ENCODE results near the gene AHRR.
"Not testable (repeated sequence)": the region's sequence is repeated elsewhere in the genome, so short reads cannot be mapped to it uniquely, and the experiment has no call there.

The AHRR gene

DNA sequence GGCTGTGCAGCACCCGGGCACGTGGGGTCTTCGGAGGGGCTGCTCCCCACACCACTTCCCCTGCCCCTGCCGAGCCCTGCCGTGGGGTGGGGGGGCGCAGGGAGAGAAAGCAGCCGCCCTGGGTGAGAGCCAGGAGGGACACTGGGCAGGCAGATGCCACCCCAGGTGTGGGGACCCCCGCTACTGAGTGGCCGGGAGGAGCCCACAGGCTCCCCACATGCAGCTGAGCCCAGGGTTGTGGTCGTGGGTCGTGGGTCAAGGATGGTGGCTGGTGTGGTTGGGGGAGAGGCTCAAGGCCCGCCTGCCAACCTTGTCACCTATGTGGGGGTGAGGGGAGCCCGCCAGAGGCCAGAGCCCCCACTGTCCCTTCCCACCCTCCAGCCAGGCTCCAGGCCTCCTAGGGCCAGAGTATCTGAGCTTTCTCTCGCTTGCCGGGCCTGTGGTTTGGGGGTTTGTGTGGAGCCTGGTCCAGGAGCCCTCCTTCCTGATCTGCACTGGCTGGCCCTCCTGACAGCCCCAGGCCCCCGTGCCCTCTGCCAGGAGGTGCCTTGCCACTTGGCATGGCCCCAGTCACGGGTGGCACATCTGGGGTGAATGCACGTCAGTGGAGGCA is 157.0 kb downstream of the AHRR start:
- DNase-seq: no peak

DNA sequence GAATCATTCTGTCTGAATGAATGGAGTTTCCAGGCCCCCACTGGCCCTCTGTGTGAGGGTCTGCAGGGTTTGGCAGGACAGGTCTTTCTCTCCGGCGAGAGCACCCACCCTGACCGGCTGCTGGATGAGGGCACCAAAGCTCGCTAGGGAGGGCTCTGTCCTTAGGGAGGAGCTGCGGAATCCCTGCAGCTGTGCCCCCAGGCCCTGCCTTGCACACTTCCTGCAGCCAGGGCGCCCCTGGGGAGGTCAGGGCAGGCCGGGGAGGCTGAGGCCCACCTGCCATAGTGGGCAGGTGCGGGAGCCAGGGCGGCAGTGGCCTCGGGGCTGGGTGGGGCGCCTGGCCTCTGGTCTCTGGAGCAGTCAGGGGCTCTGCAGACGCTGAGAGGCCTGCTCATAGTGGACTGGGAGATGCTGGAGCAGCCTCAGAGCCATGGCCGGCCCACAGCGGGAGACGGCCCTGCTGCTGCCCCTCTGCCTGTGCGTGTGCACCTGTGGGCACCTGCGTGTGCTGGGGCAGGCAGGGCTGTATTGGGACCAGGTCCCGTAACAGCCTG is 157.5 kb downstream of the AHRR start:
- DNase-seq: no peak

DNA sequence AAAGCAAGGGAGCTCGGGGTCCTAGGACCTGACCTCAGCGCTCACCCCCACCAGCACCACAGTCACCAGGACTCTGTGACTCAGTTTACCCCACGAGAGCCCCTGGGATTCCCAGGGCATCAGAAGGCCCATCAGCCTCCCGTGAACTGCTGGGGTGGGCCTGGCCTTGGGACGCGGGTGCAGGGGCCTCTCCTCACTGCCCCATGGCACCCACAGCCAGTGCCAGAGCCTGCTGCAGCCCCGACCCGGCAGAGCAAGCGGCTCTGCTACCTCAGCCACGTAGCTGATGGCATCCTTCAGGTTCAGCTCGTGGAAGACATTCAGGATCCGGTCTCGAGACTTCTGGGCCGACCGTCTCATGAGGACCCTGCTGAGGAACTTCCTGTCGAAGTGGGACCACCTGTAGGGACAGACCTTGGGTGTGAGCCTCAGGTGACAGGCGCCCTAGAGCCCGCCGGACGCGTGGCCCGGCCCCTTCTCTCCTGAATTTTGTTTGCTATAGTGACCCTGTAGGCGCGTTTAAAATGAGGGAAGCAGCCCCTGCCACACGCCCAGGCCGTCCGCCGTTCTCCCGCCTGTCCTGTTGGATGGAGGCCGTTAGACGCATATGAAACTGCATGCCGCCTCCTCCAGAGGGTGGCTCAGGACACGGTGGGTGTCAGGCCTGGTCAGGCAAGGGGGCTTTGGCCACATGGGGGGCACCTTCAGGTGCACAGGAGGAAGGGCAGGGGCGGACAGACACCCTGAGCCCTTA is 158.2 kb downstream of the AHRR start:
- no peak for DNase-seq

DNA sequence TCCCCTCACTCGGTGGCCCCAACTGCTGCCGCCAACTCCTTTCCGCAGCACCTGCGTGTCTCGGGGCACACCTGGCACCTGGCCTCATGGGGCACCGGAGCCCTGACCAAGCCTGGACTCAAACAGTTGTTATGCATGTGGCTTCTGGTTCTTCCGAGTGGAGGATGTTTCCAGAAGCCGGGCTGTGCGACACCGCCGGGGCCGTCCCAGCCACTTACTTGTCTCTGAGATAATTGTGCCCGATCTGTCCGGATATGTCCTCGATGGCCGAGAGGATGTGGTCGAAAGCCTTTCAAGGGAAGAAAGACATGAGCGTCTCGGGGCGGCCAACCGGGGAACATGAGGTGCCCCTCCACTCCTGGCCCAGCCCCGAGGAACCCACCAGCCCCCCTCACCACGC is 159.8 kb downstream of the AHRR start:
- DNase-seq: no peak

DNA sequence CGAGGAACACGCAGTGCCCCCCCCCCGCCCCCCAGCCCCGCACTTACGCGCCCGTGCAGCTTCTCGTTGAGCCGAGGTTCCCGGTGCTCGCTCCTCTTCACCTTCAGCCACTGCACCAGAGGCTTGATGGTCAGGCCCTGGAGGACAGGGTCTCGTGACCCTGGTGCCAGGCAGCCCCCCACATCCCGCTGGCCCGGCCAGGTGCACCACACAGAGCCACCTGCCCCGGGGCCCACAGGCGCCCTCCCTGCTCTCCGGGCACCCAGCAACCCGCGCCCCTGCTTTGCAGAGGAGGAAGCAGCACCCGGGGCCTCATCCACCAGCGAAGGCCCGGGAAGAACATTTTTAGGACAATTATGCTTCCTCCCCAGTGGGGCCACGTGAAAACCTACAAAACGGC is 160.5 kb downstream of the AHRR start:
- no peak for DNase-seq

DNA sequence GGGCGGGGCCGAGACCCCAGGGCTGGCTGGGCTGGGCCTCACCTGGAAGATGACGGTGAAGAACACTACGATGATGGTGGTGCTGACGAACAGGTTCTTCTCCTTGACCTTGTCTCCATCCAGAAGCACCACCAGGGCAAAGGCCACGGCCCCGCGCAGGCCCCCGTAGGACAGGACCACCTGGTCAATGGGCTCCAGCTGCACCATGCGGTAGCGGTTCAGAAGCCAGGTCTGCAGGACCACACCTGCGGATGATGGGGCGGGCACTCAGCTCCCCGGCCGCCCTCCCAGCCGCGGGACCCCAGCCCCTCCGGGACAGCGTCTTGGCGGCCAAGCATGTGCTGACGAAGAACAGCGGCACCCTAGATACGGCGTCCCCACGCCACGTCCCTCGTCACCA is 161.0 kb downstream of the AHRR start:
- DNase-seq: no peak

DNA sequence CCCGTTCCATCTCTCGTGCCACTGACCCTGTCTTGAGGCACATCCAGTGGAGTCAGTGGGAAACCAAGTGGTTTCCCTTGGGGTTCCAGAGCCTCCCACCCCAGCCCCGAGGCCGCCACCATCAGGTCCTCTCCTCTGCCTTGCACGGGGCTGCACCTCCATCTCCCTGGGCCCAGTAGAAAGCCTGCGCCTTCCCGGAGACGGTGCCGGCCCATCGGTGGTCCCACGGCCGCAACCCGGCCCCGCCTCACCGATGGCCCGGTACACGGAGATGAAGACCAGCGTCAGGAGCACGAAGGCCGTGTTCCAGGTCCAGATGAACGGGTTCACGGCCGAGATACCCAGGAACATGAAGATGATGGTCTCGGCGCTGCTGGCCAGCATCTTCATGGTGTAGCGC is 161.5 kb downstream of the AHRR start:
- no peak for DNase-seq

DNA sequence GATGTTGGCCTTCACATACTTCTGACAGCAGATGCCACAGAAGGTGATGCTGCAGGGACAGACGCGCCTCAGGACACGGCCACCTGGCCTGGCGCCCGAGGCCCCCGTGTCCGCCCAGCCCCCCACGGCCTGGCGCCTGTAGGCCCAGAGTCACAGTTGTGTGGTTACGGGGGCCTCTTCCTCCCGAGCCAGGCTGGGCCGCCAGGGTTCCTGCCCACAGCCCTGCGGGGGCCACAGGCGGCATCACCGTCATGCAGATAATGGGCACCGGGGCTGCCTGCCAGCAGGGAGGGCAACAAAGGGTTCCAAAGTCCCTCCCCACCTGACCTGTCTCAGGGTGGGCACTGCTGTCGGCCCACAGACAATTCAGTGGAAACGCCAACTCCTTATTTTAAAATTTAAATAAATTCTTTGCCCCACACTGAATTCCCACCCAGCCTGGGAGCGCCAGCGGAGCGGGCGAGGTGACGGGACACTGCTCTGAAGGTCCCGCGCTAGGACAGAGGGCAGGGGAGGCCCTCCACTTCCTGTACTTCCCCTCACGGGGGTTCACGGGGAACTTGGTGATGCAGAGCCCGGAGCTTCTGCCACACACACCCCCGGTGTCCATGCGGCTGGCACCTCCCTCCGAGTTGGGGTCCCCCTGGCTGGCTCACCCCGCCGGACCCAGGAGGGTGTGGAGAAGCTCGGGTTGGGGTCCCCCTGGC is 162.1 kb downstream of the AHRR start:
- no peak for DNase-seq

DNA sequence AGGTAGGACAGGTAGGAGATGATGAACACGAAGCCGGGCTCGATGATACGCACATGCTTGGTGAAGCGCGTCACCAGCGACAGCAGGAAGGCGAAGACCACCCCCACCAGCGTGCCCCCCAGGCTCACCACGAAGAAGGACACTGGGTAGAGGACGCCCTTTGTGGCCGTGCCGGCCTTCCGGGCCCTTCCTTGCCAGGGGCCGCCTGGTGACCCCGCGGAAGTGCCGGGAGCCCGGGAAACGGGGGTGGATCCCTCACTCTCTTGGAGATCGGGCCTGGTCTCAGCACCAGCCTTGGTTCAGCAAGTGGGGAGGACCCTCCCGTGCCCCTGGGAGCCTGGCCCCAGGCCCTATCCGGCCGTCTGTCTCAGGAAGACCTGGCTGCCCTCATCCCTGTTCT is 163.0 kb downstream of the AHRR start:
- no peak for DNase-seq

DNA sequence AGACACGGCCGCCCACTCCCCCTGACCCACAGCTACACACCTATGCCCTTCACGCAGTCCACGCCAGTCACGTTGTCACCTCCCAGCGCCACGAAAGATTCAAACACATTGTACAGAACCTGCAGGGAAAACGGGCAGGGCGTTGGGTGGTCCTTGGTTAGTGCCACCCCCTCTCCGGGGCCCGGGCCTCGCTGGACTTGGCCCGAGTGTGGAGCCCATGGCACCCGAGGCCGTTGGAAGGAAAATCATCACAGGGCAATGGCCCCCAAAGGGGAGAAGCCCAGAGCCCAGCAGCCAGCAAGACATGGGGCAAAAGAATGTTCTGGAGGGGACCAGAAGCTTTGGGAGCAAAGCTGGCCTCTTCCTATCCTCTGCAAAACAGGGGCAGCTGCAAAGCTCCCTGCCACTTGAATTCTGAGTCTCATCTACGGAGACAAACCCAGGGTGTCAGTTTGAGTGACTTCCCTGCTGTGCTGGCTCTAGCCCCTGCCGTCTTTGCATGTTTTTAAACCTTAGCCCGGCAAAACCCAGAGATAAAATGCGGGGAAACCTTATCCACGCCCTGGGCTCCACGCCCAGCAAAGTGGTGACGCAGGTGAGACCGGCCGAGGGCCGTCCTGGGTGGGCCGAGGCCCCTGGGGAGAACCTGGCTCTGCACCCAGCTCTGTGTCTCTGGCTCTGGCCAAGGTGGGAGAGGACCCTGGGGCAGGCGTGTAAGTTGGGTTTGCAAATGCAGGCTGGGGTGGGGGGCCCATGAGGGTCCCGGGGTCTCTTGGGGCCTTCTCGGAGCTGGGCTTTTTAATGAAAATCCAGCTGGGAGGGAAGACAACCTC is 163.8 kb downstream of the AHRR start:
- no peak for DNase-seq

DNA sequence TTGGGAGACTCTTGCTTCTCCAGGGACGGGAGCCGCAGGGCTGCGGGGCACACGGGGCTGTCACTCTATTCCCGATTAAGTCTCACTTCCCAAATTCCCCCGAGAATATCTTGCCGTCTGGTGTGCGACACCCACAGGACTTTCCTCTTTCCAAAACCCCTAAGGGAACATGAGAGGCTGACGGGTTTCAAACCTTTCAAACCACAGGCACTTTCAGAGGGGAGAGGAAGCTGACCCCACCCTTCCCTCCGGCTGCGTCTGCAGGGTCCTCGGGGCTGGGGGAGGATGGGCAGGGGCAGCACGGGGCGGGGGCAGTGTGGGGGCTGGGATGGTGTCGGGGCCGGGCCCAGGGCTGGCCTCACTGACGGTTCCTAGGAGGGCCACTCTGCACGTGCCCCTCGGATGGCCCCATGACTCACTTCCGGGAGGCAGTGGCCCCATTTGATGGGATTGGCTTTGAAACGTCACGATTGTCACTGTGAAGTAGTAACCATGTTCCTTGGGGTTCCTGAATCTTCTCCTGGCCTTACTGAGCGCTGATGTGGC is 164.5 kb downstream of the AHRR start:
- DNase-seq: no peak

DNA sequence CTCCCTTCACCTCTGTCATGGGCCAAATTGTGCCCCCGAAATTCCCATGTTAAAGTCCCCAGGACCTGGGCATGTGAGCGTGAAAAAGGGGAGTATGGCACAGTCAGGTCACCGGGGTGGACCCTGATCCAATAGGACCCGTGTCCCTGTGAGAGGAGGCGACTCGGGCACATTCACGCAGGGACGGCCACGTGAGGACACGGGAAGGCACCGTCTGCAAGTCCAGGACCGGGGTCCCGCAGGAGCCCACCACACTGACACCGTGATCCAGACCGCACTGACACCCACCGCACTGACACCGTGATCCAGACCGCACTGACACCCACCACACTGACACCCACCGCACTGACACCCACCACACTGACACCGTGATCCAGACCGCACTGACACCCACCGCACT is 165.1 kb downstream of the AHRR start:
- not testable (repeated sequence) for DNase-seq

All from HCEC 1CT (cell line).